Activated T-cell treated with anti-CD3 and anti-CD28 coated beads, Interleukin-2, amount 50 U/mL, for 4 hours (primary cell): Measurements from ENCODE around the gene DAGLB. TPM values are rescaled to one million over a fixed set of nuclear protein-coding genes. Genes with fewer than 3 reads are reported as not detected.

Experiments used
- ATAC-seq, 2 donors: fragments of 200-7000 bp; cut with Tn5 transposase; one replicate each; pipeline ENCODE4 v1.10.0; 2021
- DNase-seq: peaks from one replicate; pipeline ENCODE4 v3.0.0-alpha.2; 2020
- H3K27me3 Mint-ChIP-seq: one replicate; pipeline ENCODE4 v1.8.0; 2021; ENCODE audit warnings: low read depth, mixed read lengths
- H3K36me3 Mint-ChIP-seq: one replicate; pipeline ENCODE4 v1.8.0; 2022; ENCODE audit warnings: mixed read lengths; ENCODE audit not compliant: insufficient read depth
- H3K4me1 Mint-ChIP-seq: one replicate; pipeline ENCODE4 v1.8.0; 2021; ENCODE audit warnings: low read depth, mixed read lengths
- H3K4me3 Mint-ChIP-seq: one replicate; pipeline ENCODE4 v1.8.0; 2021; ENCODE audit warnings: mild to moderate bottlenecking, moderate library complexity, mixed read lengths
- H3K9me3 Mint-ChIP-seq: one replicate; pipeline ENCODE4 v1.8.0; 2021; ENCODE audit warnings: mixed read lengths
- total RNA-seq, 3 donors: library from RNA; stranded (reverse); gene quantifications; one replicate each; pipeline ENCODE4 v1.2.1, GENCODE V29; 2021

DAGLB gene
- total RNA-seq, 3 donors from 2014 or later: 12.0 to 15.0 (median 12.8) TPM

DNA sequence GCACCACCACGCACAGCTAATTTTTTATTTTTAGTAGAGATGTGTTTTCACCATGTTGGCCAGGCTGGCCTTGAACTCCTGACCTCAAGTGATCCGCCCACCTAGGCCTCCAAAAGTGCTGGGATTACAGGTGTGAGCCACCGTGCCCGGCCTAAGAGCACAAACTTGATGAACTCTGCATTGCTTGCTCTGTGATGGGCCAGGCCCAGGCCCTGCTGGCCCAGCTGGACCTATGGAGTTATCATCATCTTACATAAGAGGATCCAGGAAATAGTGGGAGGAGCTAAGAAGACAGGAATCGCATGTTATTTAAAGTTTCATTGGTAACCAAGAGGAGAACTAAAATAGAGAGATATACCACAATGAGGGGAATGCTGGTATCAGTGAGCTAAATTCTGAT is 86.9 kb downstream of the DAGLB start:
- DNase-seq (no peak), ATAC-seq (no peak)
- no peaks in the 10 kb centered on the region for H3K27me3 Mint-ChIP-seq

DNA sequence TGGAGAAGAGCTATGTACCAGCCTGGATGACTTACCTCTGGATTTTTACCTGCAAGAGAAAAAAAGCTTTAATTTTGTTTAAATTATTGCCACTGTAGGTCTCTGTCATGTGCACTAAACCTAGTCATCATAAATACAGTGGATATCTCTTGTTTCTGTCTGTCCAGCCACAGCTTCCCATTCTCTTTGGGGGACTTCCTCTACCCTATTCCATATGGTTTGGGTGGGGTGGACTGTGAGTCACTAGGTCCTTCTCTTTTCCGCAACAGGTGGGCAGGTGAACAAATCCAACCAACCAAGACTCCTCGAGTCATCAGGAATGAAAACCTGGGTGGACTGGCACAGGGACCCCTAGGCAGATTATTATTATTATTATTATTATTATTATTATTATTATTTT is 88.0 kb downstream of the DAGLB start:
- no peak for ATAC-seq
- H3K9me3 Mint-ChIP-seq: no peaks in the 10 kb centered on the region
- H3K36me3 Mint-ChIP-seq: no peaks in the 10 kb centered on the region
- H3K27me3 Mint-ChIP-seq: no peaks in the 10 kb centered on the region
- H3K4me1 Mint-ChIP-seq: no peaks in the 10 kb centered on the region
- H3K4me3 Mint-ChIP-seq: no peak overlapping the region
- no peak for DNase-seq

More for the DNA sequence above, 86.9 kb downstream of the DAGLB start:
- no peak overlapping the region for H3K4me3 Mint-ChIP-seq
- no peaks in the 10 kb centered on the region for H3K9me3 Mint-ChIP-seq
- H3K4me1 Mint-ChIP-seq: no peaks in the 10 kb centered on the region
- no peaks in the 10 kb centered on the region for H3K36me3 Mint-ChIP-seq

Other genes starting within 250 kb of the DAGLB start
- 1 to 10 TPM; 3.6 to 9.9 (median 4.6) TPM for gene CYTH3, start 175.3 kb downstream of the DAGLB start, total RNA-seq
- 10 to 100 TPM in 1 of 3 donors, 1 to 10 TPM in 2; 9.0 to 10.7 (median 9.5) TPM for gene FAM220A, start 99.0 kb downstream of the DAGLB start, total RNA-seq
- gene RAC1, start 73.4 kb downstream of the DAGLB start, total RNA-seq: 100 to 1,000 TPM; 160 to 195 (median 171) TPM
- gene KDELR2, start 36.2 kb upstream of the DAGLB start, total RNA-seq: 10 to 100 TPM; 74.7 to 76.8 (median 75.1) TPM
- under 1 TPM in 1 of 3 donors, not detected in 2; 0.13 TPM for gene GRID2IP, start 103.5 kb upstream of the DAGLB start, total RNA-seq
- 10 to 100 TPM; 23.6 to 33.5 (median 27.5) TPM for gene ZDHHC4, start 129.5 kb upstream of the DAGLB start, total RNA-seq
- 10 to 100 TPM; 51.4 to 60.1 (median 59.1) TPM for gene INTS15, start 142.1 kb upstream of the DAGLB start, total RNA-seq
- 1 to 10 TPM; 2.2 to 3.5 (median 3.0) TPM for gene ZNF853, start 167.7 kb upstream of the DAGLB start, total RNA-seq
- 10 to 100 TPM; 30.9 to 32.6 (median 32.1) TPM for gene ZNF316, start 189.4 kb upstream of the DAGLB start, total RNA-seq